HK-2 (cell line): ENCODE results near the gene CTRL.
A peak's percentile ranks its signal among the peaks of the same experiment; 100 is the strongest.

Experiments
- DNase-seq: peaks from one replicate; pipeline ENCODE4 v3.0.0-alpha.2; 2018; ENCODE audit not compliant: unreplicated experiment

The CTRL gene

DNA sequence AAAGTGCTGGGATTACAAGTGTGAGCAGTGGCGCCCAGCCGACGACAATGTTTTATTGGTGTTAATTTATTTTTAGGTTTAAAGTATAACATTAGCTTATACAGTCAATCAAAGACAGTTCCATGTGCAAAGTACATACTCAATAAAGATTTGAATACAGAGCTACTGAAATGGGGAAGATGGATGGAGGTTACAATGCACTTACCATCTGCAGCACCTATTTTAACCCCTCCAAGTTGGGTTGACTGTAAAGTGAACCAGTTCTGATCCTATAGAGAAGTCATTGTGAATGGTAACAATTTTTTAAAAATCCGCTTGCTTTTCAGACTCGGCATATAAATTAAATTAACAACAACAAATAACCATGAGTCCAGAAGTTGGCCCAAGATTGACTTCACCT, 39.3 kb downstream of the CTRL start:
- DNase-seq, result no peak

- DNase-seq, result no peak
Measured at GRCh38 chr16:67888331-67888730, 43.3 kb downstream of the CTRL start.

DNA sequence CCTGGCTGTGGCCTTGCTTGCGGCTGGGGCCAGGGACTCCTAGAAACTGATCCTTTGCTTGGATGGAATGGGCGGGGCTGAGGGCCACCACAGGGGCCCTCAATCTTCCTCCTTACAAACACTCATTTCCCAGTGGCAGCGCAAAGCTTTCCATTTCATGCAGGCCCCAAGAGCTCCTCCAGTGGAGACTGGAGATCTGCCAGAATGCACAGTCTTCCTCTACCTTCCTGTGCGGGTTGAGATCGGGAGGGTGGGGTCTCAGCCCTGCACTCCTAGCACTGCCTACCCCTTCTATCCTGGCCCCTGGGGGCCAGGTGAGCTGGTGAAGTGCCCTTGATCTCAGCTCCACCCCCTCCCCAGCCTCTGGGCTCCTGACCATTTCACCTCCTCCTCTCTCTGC, 45.3 kb downstream of the CTRL start:
- DNase-seq, result no peak

DNA sequence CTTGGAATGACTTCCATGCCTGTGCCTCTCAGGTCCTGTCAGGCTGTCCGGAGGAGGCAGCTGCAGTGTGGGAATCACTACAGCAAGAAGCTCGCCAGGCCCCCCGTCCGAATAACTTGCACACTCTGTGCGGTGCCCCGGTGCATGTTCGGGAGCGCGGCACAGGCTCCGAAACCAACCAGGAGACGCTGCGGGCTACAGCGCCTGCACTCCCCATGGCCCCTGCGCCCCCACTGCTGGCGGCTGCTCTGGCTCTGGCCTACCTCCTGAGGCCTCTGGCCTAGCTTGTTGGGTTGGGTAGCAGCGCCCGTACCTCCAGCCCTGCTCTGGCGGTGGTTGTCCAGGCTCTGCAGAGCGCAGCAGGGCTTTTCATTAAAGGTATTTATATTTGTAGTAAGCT, 45.7 kb downstream of the CTRL start:
- DNase-seq, result no peak

GRCh38 chr16:67885545-67885944, 46.1 kb downstream of the CTRL start:
- no peak for DNase-seq

GRCh38 chr16:67884684-67885083, 47.0 kb downstream of the CTRL start, which contains the start of gene NRN1L:
TSS of gene NRN1L (plus strand) at chr16:67884885. CDS start at chr16:67884904, 19 bp downstream.
- no peak for DNase-seq

DNA sequence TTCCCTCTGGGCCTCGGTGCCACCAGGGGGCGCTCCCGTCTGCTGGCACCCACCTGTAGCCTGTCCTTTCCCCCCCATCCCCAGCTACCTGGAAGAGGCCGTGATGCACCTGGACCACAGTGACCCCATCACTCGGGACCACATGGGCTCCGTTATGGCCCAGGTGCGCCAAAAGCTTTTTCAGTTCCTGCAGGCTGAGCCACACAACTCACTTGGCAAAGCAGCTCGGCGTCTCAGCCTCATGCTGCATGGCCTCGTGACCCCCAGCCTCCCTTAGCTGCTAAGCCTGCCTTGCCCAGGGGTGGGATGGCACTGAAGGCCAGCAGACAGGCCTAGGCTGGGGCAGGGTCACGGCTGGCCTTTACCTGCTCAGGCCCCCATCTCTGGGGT, 47.8 kb downstream of the CTRL start:
- peak; percentile 64 for DNase-seq

- no peak for DNase-seq
Measured at GRCh38 chr16:67883146-67883871, 48.4 kb downstream of the CTRL start.

DNA sequence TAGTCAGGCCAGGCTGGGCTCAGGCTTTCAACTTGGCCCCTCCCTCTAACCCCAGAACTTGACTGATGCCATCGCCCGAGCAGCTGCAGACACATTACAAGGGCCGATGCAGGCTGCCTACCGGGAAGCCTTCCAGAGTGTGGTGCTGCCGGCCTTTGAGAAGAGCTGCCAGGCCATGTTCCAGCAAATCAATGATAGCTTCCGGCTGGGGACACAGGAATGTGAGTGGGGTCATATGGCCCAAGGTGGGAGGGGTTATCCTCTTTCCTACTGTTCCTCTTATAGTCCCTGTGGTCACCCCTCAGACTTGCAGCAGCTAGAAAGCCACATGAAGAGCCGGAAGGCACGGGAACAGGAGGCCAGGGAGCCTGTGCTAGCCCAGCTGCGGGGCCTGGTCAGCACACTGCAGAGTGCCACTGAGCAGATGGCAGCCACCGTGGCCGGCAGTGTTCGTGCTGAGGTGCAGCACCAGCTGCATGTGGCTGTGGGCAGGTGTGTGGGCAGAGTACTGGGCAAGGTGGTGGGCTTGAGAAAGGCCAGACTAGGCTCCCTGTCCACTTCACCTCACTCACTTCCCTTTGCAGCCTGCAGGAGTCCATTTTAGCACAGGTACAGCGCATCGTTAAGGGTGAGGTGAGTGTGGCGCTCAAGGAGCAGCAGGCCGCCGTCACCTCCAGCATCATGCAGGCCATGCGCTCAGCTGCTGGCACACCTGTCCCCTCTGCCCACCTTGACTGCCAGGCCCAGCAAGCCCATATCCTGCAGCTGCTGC, 49.1 kb downstream of the CTRL start:
- no peak for DNase-seq

DNA sequence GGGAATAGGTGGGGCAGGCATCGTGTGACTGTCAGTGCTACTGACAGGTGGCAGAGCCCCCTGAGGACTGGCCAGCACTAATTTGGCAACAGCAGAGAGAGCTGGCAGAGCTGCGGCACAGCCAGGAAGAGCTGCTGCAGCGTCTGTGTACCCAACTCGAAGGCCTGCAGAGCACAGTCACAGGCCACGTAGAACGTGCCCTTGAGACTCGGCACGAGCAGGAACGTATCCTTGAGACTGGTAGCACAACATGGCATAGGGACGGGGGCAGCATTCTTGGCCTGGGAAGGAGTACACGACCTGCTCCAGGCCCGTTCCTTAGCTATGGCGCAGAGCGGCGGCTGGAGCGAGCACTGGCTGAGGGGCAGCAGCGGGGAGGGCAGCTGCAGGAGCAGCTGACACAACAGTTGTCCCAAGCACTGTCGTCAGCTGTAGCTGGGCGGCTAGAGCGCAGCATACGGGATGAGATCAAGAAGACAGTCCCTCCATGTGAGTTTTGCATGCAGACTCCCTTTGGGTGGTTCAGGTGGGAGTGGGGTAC, 50.0 kb downstream of the CTRL start:
- no peak for DNase-seq

- no peak for DNase-seq
Measured at GRCh38 chr16:67880584-67880983, 51.1 kb downstream of the CTRL start.

DNA sequence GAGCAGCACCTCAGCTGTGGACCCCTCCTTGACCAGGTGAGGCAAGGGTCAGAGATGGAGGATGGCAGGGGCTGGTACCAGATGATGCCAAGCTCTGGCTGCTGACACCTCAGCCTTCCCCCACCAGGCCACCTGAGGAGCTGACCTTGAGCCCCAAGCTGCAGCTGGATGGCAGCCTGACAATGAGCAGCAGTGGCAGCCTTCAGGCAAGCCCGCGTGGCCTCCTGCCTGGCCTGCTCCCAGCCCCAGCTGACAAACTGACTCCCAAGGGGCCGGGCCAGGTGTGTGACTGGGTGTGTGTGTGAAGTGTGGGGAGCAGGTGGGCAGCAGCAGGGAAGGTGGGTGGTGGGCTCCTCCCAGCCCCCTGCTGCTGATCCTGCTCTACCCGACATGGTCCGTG, 51.7 kb downstream of the CTRL start:
- DNase-seq, result no peak
